AG04450 (cell line): ENCODE measurements around the gene CYP2C9. TPM values are rescaled to one million over a fixed set of nuclear protein-coding genes. Genes with fewer than 3 reads are reported as not detected.

Experiments used
- CTCF ChIA-PET: fragments of 300-600, 350-600 bp; formaldehyde crosslinking; extraction: SDS; loops from one replicate; lab custom pipeline; 2022; ENCODE audit warnings: antibody characterized with exemption, inconsistent platforms; lab: Charles Lee
- POLR2A ChIA-PET: fragments of 350-600 bp; formaldehyde crosslinking; extraction: SDS; loops from one replicate; lab custom pipeline; 2021; ENCODE audit warnings: antibody characterized with exemption, inconsistent platforms; lab: Yijun Ruan, JAX
- DNase-seq: peaks from one replicate; pipeline ENCODE4 v3.0.0-alpha.2; 2011; ENCODE audit warnings: low read depth, low spot score
- H3K27ac ChIP-seq: one replicate; pipeline ENCODE4 v1.5.1; 2012; ENCODE audit warnings: low read depth, low read length, control low read depth
- H3K27me3 ChIP-seq: one replicate; pipeline ENCODE4 v1.6.0; 2012; ENCODE audit warnings: low read length; ENCODE audit not compliant: control insufficient read depth, insufficient read depth
- H3K4me3 ChIP-seq: 2 replicates; pipeline ENCODE4 v1.5.1; 2011; ENCODE audit warnings: mild to moderate bottlenecking, low read depth, low read length, control low read depth
- H3K9me3 ChIP-seq: 2 replicates; pipeline ENCODE4 v1.5.1; 2012; ENCODE audit warnings: low read length; ENCODE audit not compliant: control insufficient read depth, insufficient read depth
- polyA plus RNA-seq: library from polyadenylated mRNA; depleted of rRNA; stranded (reverse); fragments of >200 nt; gene quantifications from 2 replicates; pipeline ENCODE4 v1.2.3, GENCODE V29; 2011
- TF ChIP-seq, protein P1 (sequence below): IDR thresholded peaks from 2 replicates; pipeline ENCODE4 v1.5.1; 2011; ENCODE audit warnings: low read depth, low read length, control low read depth, inconsistent platforms

Gene CYP2C9
- polyA plus RNA-seq, 1 experiment, result not detected

- ChIA-PET POLR2A (no interaction called here), CTCF (no interaction called here)
- Histone ChIP-seq H3K4me3 (no peak overlapping the region), H3K27ac (no peak overlapping the region), H3K27me3 (no peaks in the 10 kb centered on the region), H3K9me3 (no peaks in the 10 kb centered on the region; the same call in 1 of the 2 replicates)
- TF ChIP-seq, protein P1, sequence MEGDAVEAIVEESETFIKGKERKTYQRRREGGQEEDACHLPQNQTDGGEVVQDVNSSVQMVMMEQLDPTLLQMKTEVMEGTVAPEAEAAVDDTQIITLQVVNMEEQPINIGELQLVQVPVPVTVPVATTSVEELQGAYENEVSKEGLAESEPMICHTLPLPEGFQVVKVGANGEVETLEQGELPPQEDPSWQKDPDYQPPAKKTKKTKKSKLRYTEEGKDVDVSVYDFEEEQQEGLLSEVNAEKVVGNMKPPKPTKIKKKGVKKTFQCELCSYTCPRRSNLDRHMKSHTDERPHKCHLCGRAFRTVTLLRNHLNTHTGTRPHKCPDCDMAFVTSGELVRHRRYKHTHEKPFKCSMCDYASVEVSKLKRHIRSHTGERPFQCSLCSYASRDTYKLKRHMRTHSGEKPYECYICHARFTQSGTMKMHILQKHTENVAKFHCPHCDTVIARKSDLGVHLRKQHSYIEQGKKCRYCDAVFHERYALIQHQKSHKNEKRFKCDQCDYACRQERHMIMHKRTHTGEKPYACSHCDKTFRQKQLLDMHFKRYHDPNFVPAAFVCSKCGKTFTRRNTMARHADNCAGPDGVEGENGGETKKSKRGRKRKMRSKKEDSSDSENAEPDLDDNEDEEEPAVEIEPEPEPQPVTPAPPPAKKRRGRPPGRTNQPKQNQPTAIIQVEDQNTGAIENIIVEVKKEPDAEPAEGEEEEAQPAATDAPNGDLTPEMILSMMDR, result no peak
- DNase-seq, result no peak
Measured at GRCh38 chr10:94997741-94998174, 59.3 kb downstream of the CYP2C9 start.

DNA sequence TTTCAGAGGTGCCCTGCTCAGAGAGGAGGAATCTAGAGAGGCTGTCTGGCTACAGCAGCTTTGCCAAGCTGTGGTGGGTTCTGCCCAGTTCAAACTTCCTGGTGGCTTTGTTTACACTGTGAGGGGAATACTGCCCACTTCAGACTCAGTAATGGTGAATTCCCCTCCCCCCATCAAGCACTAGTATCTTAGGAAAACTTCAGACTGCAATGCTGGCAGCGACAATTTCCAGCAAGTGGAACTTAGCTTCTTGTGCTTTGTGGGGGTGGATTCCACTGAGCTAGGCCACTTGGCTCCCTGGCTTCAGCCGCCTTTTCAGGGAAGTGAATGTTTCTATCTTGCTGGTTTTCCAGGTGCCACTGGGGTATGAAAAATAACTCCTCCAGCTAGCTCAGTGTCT, 88.0 kb downstream of the CYP2C9 start:
- POLR2A ChIA-PET, result no interaction called here
- CTCF ChIA-PET, result no interaction called here
- Histone ChIP-seq H3K27ac (no peak overlapping the region), H3K4me3 (no peak overlapping the region), H3K9me3 (peaks cover 4% of the 10 kb centered on the region; the same call in 1 of the 2 replicates), H3K27me3 (no peaks in the 10 kb centered on the region)
- TF ChIP-seq, protein P1, result no peak
- no peak for DNase-seq

DNA sequence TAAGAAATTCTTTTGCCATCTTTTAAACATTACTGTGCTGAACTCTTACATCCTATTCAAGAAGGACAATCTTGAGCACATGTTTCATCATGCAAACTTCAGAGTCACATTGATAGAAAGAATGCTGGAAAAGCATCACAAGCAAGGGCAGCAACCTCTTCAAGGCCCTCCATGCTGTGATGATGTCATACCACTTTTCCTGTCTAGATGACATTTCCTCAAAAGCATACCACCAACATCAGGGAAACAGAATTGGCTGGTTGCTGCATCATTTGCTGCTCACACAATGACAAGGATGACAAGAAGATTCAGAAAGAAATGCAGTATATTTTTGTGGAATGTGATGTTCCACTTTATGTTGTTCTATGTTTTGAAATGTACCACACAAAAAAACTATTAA, 93.2 kb downstream of the CYP2C9 start:
- H3K9me3 ChIP-seq, result no peaks in the 10 kb centered on the region
- H3K27ac ChIP-seq, result no peak overlapping the region
- H3K27me3 ChIP-seq, result no peaks in the 10 kb centered on the region
- DNase-seq, result no peak
- ChIA-PET POLR2A (no interaction called here), CTCF (no interaction called here)
- H3K4me3 ChIP-seq, result no peak overlapping the region
- TF ChIP-seq, protein P1, result no peak

- H3K4me3 ChIP-seq, result no peak overlapping the region
- ChIA-PET POLR2A (no interaction called here), CTCF (no interaction called here)
- TF ChIP-seq, protein P1, result no peak
- no peak for DNase-seq
- H3K27ac ChIP-seq, result no peak overlapping the region
- no peaks in the 10 kb centered on the region for H3K9me3 ChIP-seq
- H3K27me3 ChIP-seq, result no peaks in the 10 kb centered on the region
Measured at GRCh38 chr10:95034401-95034800, 95.9 kb downstream of the CYP2C9 start.

- ChIA-PET CTCF (no interaction called here), POLR2A (no interaction called here)
- Histone ChIP-seq H3K9me3 (no peaks in the 10 kb centered on the region), H3K4me3 (no peak overlapping the region), H3K27me3 (no peaks in the 10 kb centered on the region), H3K27ac (no peak overlapping the region)
- TF ChIP-seq, protein P1, result no peak
- no peak for DNase-seq
Measured at GRCh38 chr10:95035332-95036295, 97.2 kb downstream of the CYP2C9 start.
